GM15510 (cell line): ENCODE data around the gene CABLES1.

Experiments
- POLR2A ChIP-seq: IDR thresholded peaks from 3 replicates; pipeline ENCODE4 v1.6.1; 2011; ENCODE audit warnings: borderline replicate concordance; ENCODE audit not compliant: insufficient read length; ENCODE audit errors: extremely low read depth

CABLES1 gene

DNA sequence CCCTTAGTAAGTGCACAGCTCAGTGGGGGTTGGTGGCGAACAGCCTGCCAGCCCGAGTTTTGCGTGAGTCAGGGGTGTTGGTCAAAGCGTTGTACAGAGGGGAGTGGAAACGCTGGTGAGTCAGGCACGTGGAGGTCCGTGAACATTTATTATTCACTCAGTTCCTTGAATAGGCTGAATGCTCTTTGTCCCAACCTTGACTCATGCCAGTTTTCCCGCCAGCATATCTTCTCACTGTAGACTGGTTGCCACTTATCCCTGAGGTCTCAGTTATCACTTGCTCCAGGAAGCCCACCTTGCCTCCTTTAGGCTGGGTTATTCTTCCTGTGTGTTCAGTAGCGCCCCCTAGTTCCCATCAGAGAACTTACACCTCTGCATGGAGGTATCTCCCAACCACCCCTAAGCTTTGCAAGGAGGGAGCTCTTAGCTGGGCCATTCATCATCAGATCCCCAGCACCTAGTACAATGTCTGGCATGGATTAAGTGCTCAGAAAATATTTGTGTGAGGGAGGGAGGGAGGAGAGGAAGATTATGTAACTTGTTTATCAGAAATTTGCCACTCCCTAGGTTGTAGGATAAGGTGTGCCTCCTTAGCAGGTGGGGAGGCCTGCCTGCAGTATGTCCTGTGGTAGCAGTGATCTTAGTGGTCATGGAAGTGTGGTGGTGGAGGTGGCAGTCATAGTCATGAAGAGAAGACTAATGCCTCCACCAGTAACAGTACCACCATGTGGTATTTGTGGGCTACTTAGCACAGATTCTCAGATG lies 72.1 kb downstream of the CABLES1 start:
- no peak for TF ChIP-seq POLR2A

GRCh38 chr18:23207994-23208393 lies 72.7 kb downstream of the CABLES1 start:
- TF ChIP-seq POLR2A = no peak

- no peak for TF ChIP-seq POLR2A
Measured at GRCh38 chr18:23208600-23208999, 73.3 kb downstream of the CABLES1 start.

GRCh38 chr18:23209031-23209430 lies 73.7 kb downstream of the CABLES1 start:
- no peak for TF ChIP-seq POLR2A

GRCh38 chr18:23209796-23210195 lies 74.5 kb downstream of the CABLES1 start:
- no peak for TF ChIP-seq POLR2A

DNA sequence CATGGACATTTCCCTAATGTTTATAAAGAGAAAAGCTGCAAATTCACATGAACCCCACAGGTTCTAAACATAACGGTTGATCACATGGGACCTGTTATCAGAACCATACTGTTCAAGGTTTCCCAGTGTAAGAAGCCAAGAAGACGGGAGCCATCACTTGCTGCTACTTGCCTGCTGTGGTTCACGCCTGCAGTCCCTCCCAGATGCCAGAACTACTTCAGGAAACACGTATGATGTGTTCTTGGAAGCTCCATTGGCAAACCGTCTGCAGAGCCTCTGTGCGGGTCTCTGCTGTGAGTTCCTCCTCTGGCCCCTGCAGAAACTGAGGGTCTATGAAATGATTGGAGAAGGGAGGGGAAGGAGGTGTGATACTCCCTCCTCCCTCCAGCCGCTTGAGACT lies 75.2 kb downstream of the CABLES1 start:
- TF ChIP-seq POLR2A = no peak

GRCh38 chr18:23211146-23211545 lies 75.9 kb downstream of the CABLES1 start:
- no peak for TF ChIP-seq POLR2A

DNA sequence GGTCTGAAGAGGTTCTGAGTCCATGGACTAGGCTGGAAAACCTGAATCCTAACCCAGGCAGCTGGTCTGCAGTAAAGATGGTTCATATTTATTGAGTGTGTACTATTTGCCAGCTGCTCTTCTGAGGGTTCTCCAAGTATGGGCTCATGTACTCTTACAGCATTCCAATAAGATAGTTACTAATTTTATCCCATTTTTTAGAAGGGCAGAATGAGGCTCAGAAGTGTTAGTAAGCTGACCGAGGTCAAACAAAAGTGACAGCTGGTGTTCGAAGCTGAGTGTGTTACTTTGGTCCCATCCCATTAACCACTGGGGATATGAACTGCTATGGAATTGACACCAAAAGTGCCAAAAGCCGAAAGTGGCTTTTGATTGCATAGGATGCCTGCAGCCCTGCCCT lies 76.9 kb downstream of the CABLES1 start:
- TF ChIP-seq POLR2A = no peak

GRCh38 chr18:23213200-23213599 lies 77.9 kb downstream of the CABLES1 start:
- TF ChIP-seq POLR2A = no peak

- TF ChIP-seq POLR2A = no peak
Measured at GRCh38 chr18:23217781-23218180, 82.5 kb downstream of the CABLES1 start.

DNA sequence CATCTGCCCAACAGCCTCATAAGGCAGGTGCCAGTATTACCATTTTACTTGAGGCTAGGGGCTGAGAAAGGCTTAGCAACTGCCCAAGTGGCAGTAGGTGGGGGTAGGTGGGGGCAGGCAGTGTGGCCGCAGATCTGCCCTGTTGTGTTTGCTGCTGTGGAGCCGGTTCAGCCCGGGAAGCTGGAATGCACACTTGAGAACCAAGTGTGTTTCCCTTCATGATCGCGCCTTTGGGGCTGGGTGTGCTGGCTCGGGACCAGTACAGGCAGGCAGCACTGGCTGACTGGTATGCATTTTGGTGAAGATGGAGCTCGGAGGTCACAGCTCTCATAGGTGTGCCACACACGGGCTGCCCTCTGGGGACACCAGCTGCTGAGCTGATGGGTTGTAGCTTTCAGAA lies 85.1 kb downstream of the CABLES1 start:
- no peak for TF ChIP-seq POLR2A

- TF ChIP-seq POLR2A = no peak
Measured at GRCh38 chr18:23223641-23224040, 88.4 kb downstream of the CABLES1 start.

GRCh38 chr18:23225503-23225902 lies 90.2 kb downstream of the CABLES1 start:
- TF ChIP-seq POLR2A = no peak

DNA sequence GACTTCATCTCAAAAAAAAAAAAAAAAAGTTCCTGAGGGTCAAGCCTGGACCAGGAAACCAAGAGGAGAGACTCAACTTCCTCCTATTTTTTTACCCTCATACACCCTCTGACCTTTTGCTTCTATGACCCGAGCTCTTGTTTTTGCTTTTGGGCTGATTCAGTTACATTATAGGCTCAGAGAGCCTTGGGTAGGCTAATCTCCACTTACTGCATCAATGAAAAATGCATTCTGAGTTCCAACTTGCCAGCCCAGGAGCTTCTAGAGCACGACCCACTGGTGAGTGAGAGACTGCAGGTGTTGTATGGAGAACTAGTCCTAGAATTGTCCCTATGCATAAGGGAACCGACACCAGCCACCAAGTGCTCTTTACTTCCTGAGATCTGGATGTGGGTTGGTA lies 91.1 kb downstream of the CABLES1 start:
- no peak for TF ChIP-seq POLR2A

DNA sequence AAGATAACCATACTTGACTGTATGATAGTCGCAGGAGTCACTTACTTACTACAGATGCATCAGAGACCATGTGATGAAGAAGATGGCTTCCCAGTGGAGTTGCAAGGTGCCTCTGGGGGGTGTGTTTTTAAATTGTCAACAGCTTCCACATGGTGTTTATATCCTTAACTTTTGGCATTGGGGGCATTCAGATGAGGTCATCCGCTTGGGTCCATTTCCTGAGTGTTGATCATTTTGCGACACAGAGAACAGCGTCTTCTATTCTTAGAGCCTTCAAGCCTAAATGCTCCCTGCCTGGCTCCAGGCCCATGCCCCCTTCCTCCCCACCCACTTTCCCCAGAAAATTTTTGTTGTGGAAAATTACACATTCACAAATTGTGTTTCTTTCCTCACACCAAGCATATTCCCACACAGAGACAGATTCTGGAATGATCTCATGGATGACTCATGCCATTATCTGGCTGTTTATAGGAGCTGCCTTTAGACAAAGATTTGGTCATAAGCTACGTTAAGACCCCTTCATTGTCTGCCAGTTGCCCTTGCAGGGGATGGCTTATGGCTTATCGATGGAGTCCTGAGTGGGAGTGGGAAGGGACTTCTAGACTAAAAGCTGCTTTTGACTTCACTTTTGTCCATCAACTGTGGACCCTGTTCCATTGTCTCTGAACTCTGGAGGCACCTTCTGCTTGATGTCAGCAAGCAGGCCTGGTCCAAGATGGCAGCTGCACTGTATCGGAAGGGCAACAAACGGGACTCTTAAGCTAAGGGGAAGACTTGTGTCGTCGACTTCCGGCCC lies 91.8 kb downstream of the CABLES1 start:
- TF ChIP-seq POLR2A = no peak

GRCh38 chr18:23227726-23228070 lies 92.4 kb downstream of the CABLES1 start:
- no peak for TF ChIP-seq POLR2A
